Sigmoid colon (tissue), 4 donors: ENCODE data around the gene FLT1.

ENCODE experiments used
- EP300 ChIP-seq, 4 donors: sonication (generic); formaldehyde crosslinking; IDR thresholded peaks; one replicate each; pipeline ENCODE4 v1.6.1; 2017; ENCODE audit warnings: antibody characterized with exemption in 4 of 4
- POLR2A ChIP-seq, 2 donors: fragments of 450-650 bp; IDR thresholded peaks; one replicate each; pipeline ENCODE4 v1.6.1; 2016; ENCODE audit warnings: antibody characterized with exemption in 2 of 2, mild to moderate bottlenecking in 2 of 2, moderate library complexity in 2 of 2
- POLR2AphosphoS5 ChIP-seq, 4 donors: sonication (generic); formaldehyde crosslinking; IDR thresholded peaks; one replicate each; pipeline ENCODE4 v1.6.1; 2017; ENCODE audit warnings: antibody characterized with exemption in 4 of 4
- TF ChIP-seq, protein P1 (sequence below), 4 experiments: fragments of 450-650 bp in 3 of 4; fragments of 200-600 bp in 1 of 4; IDR thresholded peaks; one replicate each; pipeline ENCODE4 v1.5.1; 2016 to 2019; ENCODE audit warnings: antibody characterized with exemption in 4 of 4, mild to moderate bottlenecking in 3 of 4, moderate library complexity in 2 of 4

DNA sequence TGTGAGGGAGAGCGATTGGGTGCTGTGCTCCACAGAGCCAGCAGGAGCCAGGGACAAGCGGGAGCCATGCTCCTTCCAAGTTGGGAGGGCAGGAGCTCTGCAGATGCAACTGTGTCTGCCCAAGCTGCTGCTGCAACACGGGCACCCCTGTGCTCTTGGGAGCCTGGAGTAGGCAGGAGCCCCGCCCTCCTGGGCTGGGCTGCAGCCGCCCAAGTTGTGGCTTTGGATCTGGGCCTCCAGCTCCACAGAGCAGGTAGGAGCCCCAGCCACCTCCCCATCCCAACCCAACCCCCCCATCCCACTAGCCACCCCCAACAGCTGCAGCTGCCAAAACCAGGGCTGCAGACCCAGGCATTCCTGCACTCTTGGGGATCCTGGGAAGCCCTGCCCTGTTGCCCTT, 39.9 kb upstream of the FLT1 start:
- TF ChIP-seq POLR2A (IDR thresholded peaks at IDR 0.05) (no peak), EP300 (IDR thresholded peaks at IDR 0.05) (no peak), POLR2AphosphoS5 (IDR thresholded peaks at IDR 0.05) (no peak)
- TF ChIP-seq, protein P1, sequence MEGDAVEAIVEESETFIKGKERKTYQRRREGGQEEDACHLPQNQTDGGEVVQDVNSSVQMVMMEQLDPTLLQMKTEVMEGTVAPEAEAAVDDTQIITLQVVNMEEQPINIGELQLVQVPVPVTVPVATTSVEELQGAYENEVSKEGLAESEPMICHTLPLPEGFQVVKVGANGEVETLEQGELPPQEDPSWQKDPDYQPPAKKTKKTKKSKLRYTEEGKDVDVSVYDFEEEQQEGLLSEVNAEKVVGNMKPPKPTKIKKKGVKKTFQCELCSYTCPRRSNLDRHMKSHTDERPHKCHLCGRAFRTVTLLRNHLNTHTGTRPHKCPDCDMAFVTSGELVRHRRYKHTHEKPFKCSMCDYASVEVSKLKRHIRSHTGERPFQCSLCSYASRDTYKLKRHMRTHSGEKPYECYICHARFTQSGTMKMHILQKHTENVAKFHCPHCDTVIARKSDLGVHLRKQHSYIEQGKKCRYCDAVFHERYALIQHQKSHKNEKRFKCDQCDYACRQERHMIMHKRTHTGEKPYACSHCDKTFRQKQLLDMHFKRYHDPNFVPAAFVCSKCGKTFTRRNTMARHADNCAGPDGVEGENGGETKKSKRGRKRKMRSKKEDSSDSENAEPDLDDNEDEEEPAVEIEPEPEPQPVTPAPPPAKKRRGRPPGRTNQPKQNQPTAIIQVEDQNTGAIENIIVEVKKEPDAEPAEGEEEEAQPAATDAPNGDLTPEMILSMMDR (IDR thresholded peaks at IDR 0.05): no peak
